D721Med (cell line): ENCODE data around the gene LRRC27.

Experiments used
- DNase-seq: peaks from one replicate; pipeline ENCODE4 v3.0.0; 2011; ENCODE audit warnings: low spot score; ENCODE audit not compliant: insufficient read length
- FAIRE-seq: peaks from 2 replicates; lab custom pipeline; 2011; peaks lifted over from hg19 to GRCh38; lab: Jason Lieb, UNC
- TF ChIP-seq, protein P1 (sequence below): IDR thresholded peaks from 2 replicates; pipeline ENCODE4 v1.5.1; 2012; ENCODE audit warnings: mild to moderate bottlenecking, control low read depth; ENCODE audit not compliant: insufficient read depth; ENCODE audit errors: missing control alignments

LRRC27 gene

DNA sequence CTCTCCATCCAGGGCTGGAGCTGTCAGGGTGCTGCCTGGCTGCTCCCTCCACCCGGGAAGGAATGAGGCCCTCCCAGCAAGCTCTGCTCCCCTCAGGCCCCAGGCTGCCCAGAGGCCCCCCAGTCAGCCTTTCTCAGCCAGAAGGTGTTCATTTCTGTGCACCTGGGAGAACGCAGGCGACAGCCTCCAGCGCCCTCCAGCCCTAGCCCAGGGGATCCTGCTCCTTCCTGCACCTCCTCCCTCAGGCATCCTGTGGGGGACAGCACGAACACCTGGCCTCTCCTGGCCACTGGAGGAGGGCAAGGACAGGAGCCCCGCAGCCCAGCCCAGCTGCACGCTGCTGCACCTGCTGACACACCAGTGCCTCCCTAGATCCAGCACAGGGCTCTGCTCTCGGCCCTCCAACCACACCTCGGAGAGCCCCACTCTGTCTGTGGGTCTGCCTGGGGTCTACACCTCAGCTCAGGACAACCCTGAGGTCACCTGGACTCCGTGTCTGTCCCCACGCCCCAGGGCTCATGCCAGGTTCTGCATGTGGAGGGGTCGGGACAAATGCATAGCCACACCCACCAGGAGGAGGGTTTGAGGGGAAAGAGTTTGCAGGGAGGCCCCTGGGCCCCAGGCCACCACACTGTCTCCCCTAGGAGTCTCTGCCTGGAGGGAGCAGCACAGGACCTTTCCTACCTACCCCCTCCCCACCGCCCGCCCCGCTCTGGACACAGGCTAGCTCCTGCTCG, 57.6 kb downstream of the LRRC27 start:
- DNase-seq = no peak
- no peak for FAIRE-seq
- TF ChIP-seq, protein P1, sequence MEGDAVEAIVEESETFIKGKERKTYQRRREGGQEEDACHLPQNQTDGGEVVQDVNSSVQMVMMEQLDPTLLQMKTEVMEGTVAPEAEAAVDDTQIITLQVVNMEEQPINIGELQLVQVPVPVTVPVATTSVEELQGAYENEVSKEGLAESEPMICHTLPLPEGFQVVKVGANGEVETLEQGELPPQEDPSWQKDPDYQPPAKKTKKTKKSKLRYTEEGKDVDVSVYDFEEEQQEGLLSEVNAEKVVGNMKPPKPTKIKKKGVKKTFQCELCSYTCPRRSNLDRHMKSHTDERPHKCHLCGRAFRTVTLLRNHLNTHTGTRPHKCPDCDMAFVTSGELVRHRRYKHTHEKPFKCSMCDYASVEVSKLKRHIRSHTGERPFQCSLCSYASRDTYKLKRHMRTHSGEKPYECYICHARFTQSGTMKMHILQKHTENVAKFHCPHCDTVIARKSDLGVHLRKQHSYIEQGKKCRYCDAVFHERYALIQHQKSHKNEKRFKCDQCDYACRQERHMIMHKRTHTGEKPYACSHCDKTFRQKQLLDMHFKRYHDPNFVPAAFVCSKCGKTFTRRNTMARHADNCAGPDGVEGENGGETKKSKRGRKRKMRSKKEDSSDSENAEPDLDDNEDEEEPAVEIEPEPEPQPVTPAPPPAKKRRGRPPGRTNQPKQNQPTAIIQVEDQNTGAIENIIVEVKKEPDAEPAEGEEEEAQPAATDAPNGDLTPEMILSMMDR = no peak

DNA sequence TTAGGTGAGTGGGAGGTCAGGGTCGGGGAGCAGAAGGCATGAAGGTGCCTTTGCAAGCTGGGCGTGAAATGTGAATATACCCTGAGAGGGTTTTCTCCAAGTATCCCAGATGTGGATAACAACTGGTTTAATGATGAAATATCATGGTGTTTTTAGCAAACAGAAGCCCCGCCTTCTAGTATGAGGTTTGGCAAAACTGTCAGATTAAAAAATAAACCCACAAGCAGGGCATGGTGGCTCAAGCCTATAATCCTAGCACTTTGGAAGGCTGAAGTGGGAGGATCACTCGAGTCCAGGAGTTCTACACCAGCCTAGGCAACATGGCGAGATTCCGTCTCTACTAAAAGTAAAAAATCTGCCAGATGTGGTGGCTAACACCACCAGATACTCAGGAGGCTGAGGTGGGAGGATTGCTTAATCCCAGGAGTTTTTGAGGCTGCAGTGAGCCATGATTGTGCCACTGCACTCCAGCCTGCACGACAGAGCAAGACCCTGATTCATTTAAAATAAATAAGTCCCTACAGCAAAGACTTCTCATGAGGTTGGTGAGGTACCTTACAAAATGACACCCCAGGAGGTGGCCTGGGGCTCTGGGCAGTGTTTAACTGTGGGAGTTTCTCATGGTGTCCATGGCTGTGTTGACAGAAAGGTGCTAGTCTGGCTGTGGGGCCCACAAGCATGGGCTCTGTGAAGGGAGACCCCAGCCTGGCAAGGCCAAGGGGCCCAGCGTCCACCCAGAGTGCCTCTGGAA, 58.4 kb downstream of the LRRC27 start:
- TF ChIP-seq, protein P1 = no peak
- no peak for FAIRE-seq
- no peak for DNase-seq

DNA sequence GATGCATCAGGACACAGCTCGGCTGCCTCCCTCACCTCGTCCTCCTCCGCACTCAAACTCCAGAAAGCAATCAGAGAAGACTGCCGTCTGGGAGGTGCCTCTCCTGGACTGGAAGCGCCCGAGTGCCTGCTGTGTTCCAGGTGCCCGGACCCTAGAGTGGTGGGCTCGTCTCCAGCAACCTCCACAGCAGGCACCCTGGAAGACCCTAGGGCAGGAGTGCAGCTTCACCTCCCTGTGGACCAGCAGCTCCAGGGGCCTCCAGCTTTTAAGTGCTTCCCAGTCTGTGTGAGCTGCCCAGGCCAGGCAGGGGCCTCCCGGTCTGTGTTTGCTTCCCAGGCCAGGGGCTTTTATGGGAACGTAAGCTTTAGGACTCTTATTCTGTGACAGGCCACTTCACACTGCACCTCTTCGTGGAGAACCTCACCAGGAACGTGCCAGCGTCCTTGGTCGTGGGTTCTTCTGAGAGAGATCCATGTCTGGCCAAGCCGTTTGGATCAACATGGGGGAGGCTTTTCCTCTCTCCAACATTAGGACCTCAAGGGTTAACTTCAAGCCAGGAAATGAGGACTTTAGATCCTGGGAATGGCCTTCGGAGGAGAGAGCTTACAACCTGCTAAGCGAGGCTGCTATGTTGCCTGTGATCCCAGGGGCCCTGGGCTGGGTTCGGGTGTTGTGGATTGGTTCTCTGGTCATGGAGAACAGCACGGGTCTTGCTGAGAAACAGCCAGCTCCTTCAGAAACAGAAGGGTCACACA, 59.1 kb downstream of the LRRC27 start:
- DNase-seq = no peak
- FAIRE-seq = no peak
- TF ChIP-seq, protein P1 = no peak

DNA sequence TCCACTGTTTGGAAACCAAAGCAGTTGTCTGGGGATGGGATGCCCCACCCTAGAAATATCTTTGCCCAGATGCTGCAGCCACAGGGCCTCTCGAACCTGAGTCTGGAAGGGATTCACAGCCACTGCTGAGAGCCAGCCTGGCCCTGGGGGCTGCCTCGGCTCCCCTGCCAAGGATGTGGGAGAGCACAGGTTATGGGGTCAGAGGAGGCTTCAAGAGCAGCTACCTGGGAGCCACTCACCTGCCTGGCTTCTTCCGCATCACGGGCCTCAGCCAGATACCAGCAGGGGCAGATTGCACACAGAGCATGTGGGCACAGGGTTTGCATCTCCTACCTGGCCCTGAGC, 59.7 kb downstream of the LRRC27 start:
- TF ChIP-seq, protein P1 = no peak
- FAIRE-seq (no peak), DNase-seq (no peak)

DNA sequence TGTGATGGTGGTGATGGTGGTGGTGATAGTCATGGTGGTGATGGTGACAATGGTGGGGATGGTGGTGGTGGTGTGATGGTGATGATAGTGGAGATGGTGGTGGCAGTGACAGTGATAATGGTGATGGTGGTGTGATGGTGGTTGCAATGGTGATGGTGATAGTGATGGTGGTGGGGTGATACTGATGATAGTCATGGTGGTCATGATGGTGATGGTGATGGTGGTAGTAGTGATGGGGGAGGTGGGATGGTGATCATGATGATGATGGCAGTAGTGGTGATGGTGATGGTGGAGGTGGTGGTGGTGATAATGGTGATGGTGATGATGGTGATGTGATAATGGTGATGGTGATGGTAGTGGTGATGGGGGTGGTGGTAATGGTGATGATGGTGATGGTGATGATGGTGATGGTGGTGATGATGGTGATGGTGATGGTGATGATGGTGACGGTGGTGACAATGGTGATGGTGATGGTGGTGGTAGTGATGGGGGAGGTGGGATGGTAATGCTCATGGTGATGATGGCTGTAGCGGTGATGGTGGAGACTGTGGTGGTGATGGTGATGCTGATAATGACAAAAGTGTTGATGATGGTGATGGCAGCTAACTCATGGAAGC, 60.3 kb downstream of the LRRC27 start:
- TF ChIP-seq, protein P1 = no peak
- FAIRE-seq (no peak), DNase-seq (no peak)

DNA sequence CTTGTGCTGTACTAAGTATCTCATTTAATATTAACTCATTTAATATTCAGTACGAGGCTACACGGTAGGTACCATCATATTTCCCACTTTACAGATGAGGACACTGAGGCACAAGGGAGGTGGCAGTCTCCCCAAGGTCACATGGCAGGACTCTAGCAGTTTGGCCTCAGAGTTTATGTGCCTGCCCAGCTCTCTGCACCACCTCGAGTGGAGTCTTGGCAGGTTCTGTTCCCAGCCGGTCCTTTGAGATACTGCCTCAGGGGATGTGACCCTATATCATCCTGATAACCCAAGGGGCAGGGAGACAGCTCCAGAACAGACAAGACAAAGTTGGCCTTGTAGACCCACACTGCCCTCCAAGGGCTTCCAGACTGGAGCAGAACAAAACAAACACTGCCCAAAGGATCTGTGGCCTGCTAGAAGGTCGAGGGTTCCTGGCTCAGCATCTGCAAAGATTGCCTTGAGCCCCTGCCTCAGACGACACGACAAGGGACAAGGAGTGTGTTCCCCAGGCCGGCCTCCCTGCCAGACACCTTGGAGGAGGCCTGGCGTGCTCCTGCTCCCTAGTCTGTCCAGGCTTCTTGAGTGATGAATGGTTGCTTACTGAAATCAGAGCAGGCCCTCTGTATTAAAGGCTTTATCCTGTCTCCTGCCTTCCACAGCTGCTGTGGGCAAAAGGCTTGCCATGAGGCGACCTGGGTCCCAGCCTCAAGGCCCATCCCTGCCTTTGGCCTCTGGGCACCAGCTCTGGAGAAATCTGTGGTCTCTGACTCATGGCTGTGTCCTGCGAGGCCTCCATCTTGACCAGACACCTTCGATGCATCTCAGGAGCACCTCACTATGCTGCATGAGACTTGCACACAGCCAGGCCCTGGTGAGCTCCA, 61.1 kb downstream of the LRRC27 start:
- DNase-seq (no peak), FAIRE-seq (no peak)
- TF ChIP-seq, protein P1 = no peak
